ENCODE data around the gene GIPC3.

Gene GIPC3

GRCh38 chr19:3589949-3590348, 4.7 kb downstream of the GIPC3 start:
- Histone ChIP-seq H3K9ac (ENCODE audit: low read depth in 1 of 2, low read length in 2 of 2) (no peak overlapping the region), H3K36me3 (ENCODE audit: control insufficient read depth in 1 of 2, insufficient read depth in 2 of 2, low read length in 2 of 2) (no peaks in the 10 kb centered on the region), H3K9me3 (ENCODE audit: control insufficient read depth in 1 of 2, low read length in 2 of 2) (no peaks in the 10 kb centered on the region), H3K4me3 (ENCODE audit: low read depth in 1 of 2, low read length in 2 of 2) (no peak overlapping the region), H3K27ac (ENCODE audit: low read depth, low read length) (no peak overlapping the region), H3K27me3 (ENCODE audit: control insufficient read depth in 1 of 2, insufficient read depth in 2 of 2, low read length in 2 of 2) (peaks cover 5 to 8% of the 10 kb centered on the region in 2 donors), H3K4me1 (ENCODE audit: control insufficient read depth in 1 of 2, insufficient read depth in 2 of 2, low read length in 2 of 2) (no peaks in the 10 kb centered on the region)

GRCh38 chr19:3590991-3591659, 5.8 kb downstream of the GIPC3 start:
- Histone ChIP-seq H3K9ac (ENCODE audit: low read depth in 1 of 2, low read length in 2 of 2) (no peak overlapping the region), H3K4me3 (ENCODE audit: low read depth in 1 of 2, low read length in 2 of 2) (no peak overlapping the region), H3K27me3 (ENCODE audit: control insufficient read depth in 1 of 2, insufficient read depth in 2 of 2, low read length in 2 of 2) (peaks cover 0 to 4% of the 10 kb centered on the region in 2 donors), H3K36me3 (ENCODE audit: control insufficient read depth in 1 of 2, insufficient read depth in 2 of 2, low read length in 2 of 2) (no peaks in the 10 kb centered on the region), H3K9me3 (ENCODE audit: control insufficient read depth in 1 of 2, low read length in 2 of 2) (no peaks in the 10 kb centered on the region), H3K4me1 (ENCODE audit: control insufficient read depth in 1 of 2, insufficient read depth in 2 of 2, low read length in 2 of 2) (no peaks in the 10 kb centered on the region), H3K27ac (ENCODE audit: low read depth, low read length) (no peak overlapping the region)

- H3K9me3 ChIP-seq (ENCODE audit: control insufficient read depth in 1 of 2, low read length in 2 of 2): no peaks in the 10 kb centered on the region
- H3K36me3 ChIP-seq (ENCODE audit: control insufficient read depth in 1 of 2, insufficient read depth in 2 of 2, low read length in 2 of 2): no peaks in the 10 kb centered on the region
- no peak overlapping the region for H3K9ac ChIP-seq (ENCODE audit: low read depth in 1 of 2, low read length in 2 of 2)
- H3K27me3 ChIP-seq (ENCODE audit: control insufficient read depth in 1 of 2, insufficient read depth in 2 of 2, low read length in 2 of 2): peaks cover 0 to 4% of the 10 kb centered on the region in 2 donors
- no peak overlapping the region for H3K4me3 ChIP-seq (ENCODE audit: low read depth in 1 of 2, low read length in 2 of 2)
- no peak overlapping the region for H3K27ac ChIP-seq (ENCODE audit: low read depth, low read length)
- H3K4me1 ChIP-seq (ENCODE audit: control insufficient read depth in 1 of 2, insufficient read depth in 2 of 2, low read length in 2 of 2): no peaks in the 10 kb centered on the region
Measured at GRCh38 chr19:3591876-3592613, 6.8 kb downstream of the GIPC3 start.

- no peaks in the 10 kb centered on the region for H3K9me3 ChIP-seq (ENCODE audit: control insufficient read depth in 1 of 2, low read length in 2 of 2)
- no peaks in the 10 kb centered on the region for H3K36me3 ChIP-seq (ENCODE audit: control insufficient read depth in 1 of 2, insufficient read depth in 2 of 2, low read length in 2 of 2)
- no peak overlapping the region for H3K4me3 ChIP-seq (ENCODE audit: low read depth in 1 of 2, low read length in 2 of 2)
- H3K27ac ChIP-seq (ENCODE audit: low read depth, low read length): no peak overlapping the region
- H3K27me3 ChIP-seq (ENCODE audit: control insufficient read depth in 1 of 2, insufficient read depth in 2 of 2, low read length in 2 of 2): peaks cover 0 to 4% of the 10 kb centered on the region in 2 donors
- H3K9ac ChIP-seq (ENCODE audit: low read depth in 1 of 2, low read length in 2 of 2): no peak overlapping the region
- H3K4me1 ChIP-seq (ENCODE audit: control insufficient read depth in 1 of 2, insufficient read depth in 2 of 2, low read length in 2 of 2): no peaks in the 10 kb centered on the region
Measured at GRCh38 chr19:3593156-3593555, 7.9 kb downstream of the GIPC3 start.

- no peak overlapping the region for H3K4me3 ChIP-seq (ENCODE audit: low read depth in 1 of 2, low read length in 2 of 2)
- no peaks in the 10 kb centered on the region for H3K4me1 ChIP-seq (ENCODE audit: control insufficient read depth in 1 of 2, insufficient read depth in 2 of 2, low read length in 2 of 2)
- no peaks in the 10 kb centered on the region for H3K36me3 ChIP-seq (ENCODE audit: control insufficient read depth in 1 of 2, insufficient read depth in 2 of 2, low read length in 2 of 2)
- no peaks in the 10 kb centered on the region for H3K9me3 ChIP-seq (ENCODE audit: control insufficient read depth in 1 of 2, low read length in 2 of 2)
- H3K9ac ChIP-seq (ENCODE audit: low read depth in 1 of 2, low read length in 2 of 2): no peak overlapping the region
- no peak overlapping the region for H3K27ac ChIP-seq (ENCODE audit: low read depth, low read length)
- peaks cover 0 to 4% of the 10 kb centered on the region in 2 donors for H3K27me3 ChIP-seq (ENCODE audit: control insufficient read depth in 1 of 2, insufficient read depth in 2 of 2, low read length in 2 of 2)
Measured at GRCh38 chr19:3595521-3596061, 10.3 kb downstream of the GIPC3 start.

- Histone ChIP-seq H3K4me1 (ENCODE audit: control insufficient read depth in 1 of 2, insufficient read depth in 2 of 2, low read length in 2 of 2) (peaks cover 2 to 3% of the 10 kb centered on the region in 2 donors), H3K4me3 (ENCODE audit: low read depth in 1 of 2, low read length in 2 of 2) (no peak overlapping the region), H3K36me3 (ENCODE audit: control insufficient read depth in 1 of 2, insufficient read depth in 2 of 2, low read length in 2 of 2) (no peaks in the 10 kb centered on the region), H3K9me3 (ENCODE audit: control insufficient read depth in 1 of 2, low read length in 2 of 2) (no peaks in the 10 kb centered on the region), H3K27me3 (ENCODE audit: control insufficient read depth in 1 of 2, insufficient read depth in 2 of 2, low read length in 2 of 2) (no peaks in the 10 kb centered on the region), H3K27ac (ENCODE audit: low read depth, low read length) (no peak overlapping the region), H3K9ac (ENCODE audit: low read depth in 1 of 2, low read length in 2 of 2) (no peak overlapping the region)
Measured at GRCh38 chr19:3599776-3600187, 14.5 kb downstream of the GIPC3 start.

GRCh38 chr19:3601021-3601420, 15.7 kb downstream of the GIPC3 start:
- Histone ChIP-seq H3K4me3 (ENCODE audit: low read depth in 1 of 2, low read length in 2 of 2) (no peak overlapping the region), H3K27ac (ENCODE audit: low read depth, low read length) (no peak overlapping the region), H3K9ac (ENCODE audit: low read depth in 1 of 2, low read length in 2 of 2) (no peak overlapping the region), H3K9me3 (ENCODE audit: control insufficient read depth in 1 of 2, low read length in 2 of 2) (no peaks in the 10 kb centered on the region), H3K27me3 (ENCODE audit: control insufficient read depth in 1 of 2, insufficient read depth in 2 of 2, low read length in 2 of 2) (no peaks in the 10 kb centered on the region), H3K36me3 (ENCODE audit: control insufficient read depth in 1 of 2, insufficient read depth in 2 of 2, low read length in 2 of 2) (no peaks in the 10 kb centered on the region), H3K4me1 (ENCODE audit: control insufficient read depth in 1 of 2, insufficient read depth in 2 of 2, low read length in 2 of 2) (peaks cover 11 to 16% of the 10 kb centered on the region in 2 donors)

GRCh38 chr19:3603121-3603811, 18.0 kb downstream of the GIPC3 start:
- Histone ChIP-seq H3K36me3 (ENCODE audit: control insufficient read depth in 1 of 2, insufficient read depth in 2 of 2, low read length in 2 of 2) (no peaks in the 10 kb centered on the region), H3K9ac (ENCODE audit: low read depth in 1 of 2, low read length in 2 of 2) (no peak overlapping the region), H3K27me3 (ENCODE audit: control insufficient read depth in 1 of 2, insufficient read depth in 2 of 2, low read length in 2 of 2) (no peaks in the 10 kb centered on the region), H3K4me1 (ENCODE audit: control insufficient read depth in 1 of 2, insufficient read depth in 2 of 2, low read length in 2 of 2) (peaks cover 13 to 24% of the 10 kb centered on the region in 2 donors), H3K27ac (ENCODE audit: low read depth, low read length) (peak overlapping the region; percentile 47), H3K4me3 (ENCODE audit: low read depth in 1 of 2, low read length in 2 of 2) (no peak overlapping the region), H3K9me3 (ENCODE audit: control insufficient read depth in 1 of 2, low read length in 2 of 2) (no peaks in the 10 kb centered on the region)

GRCh38 chr19:3604227-3604986, 19.1 kb downstream of the GIPC3 start:
- Histone ChIP-seq H3K4me3 (ENCODE audit: low read depth in 1 of 2, low read length in 2 of 2) (no peak overlapping the region), H3K27ac (ENCODE audit: low read depth, low read length) (peak overlapping the region; percentile 32), H3K9me3 (ENCODE audit: control insufficient read depth in 1 of 2, low read length in 2 of 2) (no peaks in the 10 kb centered on the region), H3K4me1 (ENCODE audit: control insufficient read depth in 1 of 2, insufficient read depth in 2 of 2, low read length in 2 of 2) (peaks cover 13 to 24% of the 10 kb centered on the region in 2 donors), H3K36me3 (ENCODE audit: control insufficient read depth in 1 of 2, insufficient read depth in 2 of 2, low read length in 2 of 2) (no peaks in the 10 kb centered on the region), H3K27me3 (ENCODE audit: control insufficient read depth in 1 of 2, insufficient read depth in 2 of 2, low read length in 2 of 2) (no peaks in the 10 kb centered on the region), H3K9ac (ENCODE audit: low read depth in 1 of 2, low read length in 2 of 2) (no peak overlapping the region)

Measured in duodenal mucosa (tissue), 2 donors.